A673 (cell line): ENCODE measurements around the gene KRT38. TPM values are rescaled to one million over a fixed set of nuclear protein-coding genes. Genes with fewer than 3 reads are reported as not detected.

Experiments
- BruUV-seq: library from RNA; stranded (reverse); fragments of 400-500 nt; replicated peaks from 2 replicates; lab custom pipeline; 2021; lab: Mats Ljungman, UMichigan
- CTCF ChIA-PET: fragments of 300-600 bp; sonication (Branson Sonifier 250); formaldehyde crosslinking; loops from one replicate; lab custom pipeline; 2022; ENCODE audit warnings: antibody characterized with exemption; lab: Charles Lee
- POLR2A ChIA-PET: fragments of 300-600 bp; sonication (Branson Sonifier 250); formaldehyde crosslinking; loops from one replicate; lab custom pipeline; 2022; ENCODE audit warnings: antibody characterized with exemption; ENCODE audit not compliant: low non-redundant PET; lab: Charles Lee
- DNase-seq: peaks from one replicate; pipeline ENCODE4 v3.0.0-alpha.2; 2015; ENCODE audit warnings: low spot score
- H3K27ac ChIP-seq: fragments of 200-600 bp; sonication (generic); 2 replicates; pipeline ENCODE4 v1.5.1; 2016; ENCODE audit warnings: mixed run types, low read depth, mild to moderate bottlenecking, mixed read lengths, antibody characterized with exemption, low read length; ENCODE audit not compliant: poor library complexity, severe bottlenecking
- H3K27me3 ChIP-seq: fragments of 200-600 bp; sonication (generic); replicated peaks from 2 replicates; pipeline ENCODE4 v1.6.1; 2017; ENCODE audit warnings: mixed run types, low read depth, mild to moderate bottlenecking, mixed read lengths, antibody characterized with exemption, low read length; ENCODE audit not compliant: insufficient read depth, poor library complexity
- H3K36me3 ChIP-seq: fragments of 200-600 bp; sonication (generic); 2 replicates; pipeline ENCODE4 v1.6.1; 2016; ENCODE audit warnings: mixed run types, mild to moderate bottlenecking, mixed read lengths, antibody characterized with exemption, low read length; ENCODE audit not compliant: insufficient read depth, poor library complexity, severe bottlenecking
- H3K4me1 ChIP-seq: fragments of 200-600 bp; sonication (generic); 2 replicates; pipeline ENCODE4 v1.6.1; 2017; ENCODE audit warnings: mixed run types, mild to moderate bottlenecking, mixed read lengths, antibody characterized with exemption, low read length; ENCODE audit not compliant: insufficient read depth, poor library complexity, severe bottlenecking
- H3K4me3 ChIP-seq: fragments of 200-600 bp; sonication (generic); 2 replicates; pipeline ENCODE4 v1.5.1; 2016; ENCODE audit warnings: low read depth, mixed run types, mild to moderate bottlenecking, mixed read lengths, low read length; ENCODE audit not compliant: poor library complexity, severe bottlenecking
- H3K9me3 ChIP-seq: fragments of 200-600 bp; sonication (generic); 2 replicates; pipeline ENCODE4 v1.6.1; 2016; ENCODE audit warnings: mixed run types, low read depth, mild to moderate bottlenecking, mixed read lengths, antibody characterized with exemption, low read length; ENCODE audit not compliant: poor library complexity, severe bottlenecking
- EZH2 ChIP-seq: fragments of 200-600 bp; sonication (generic); IDR thresholded peaks from 2 replicates; pipeline ENCODE4 v1.6.1; 2017; ENCODE audit warnings: borderline replicate concordance, low read depth, mild to moderate bottlenecking, mixed read lengths, antibody characterized with exemption, low read length; ENCODE audit not compliant: poor library complexity, severe bottlenecking
- intact Hi-C: fragments of 100-400 bp; cut with micrococcal nuclease; formaldehyde crosslinking; loops from one replicate; pipeline ENCODE4 v1.10.0; 2022; ENCODE audit not compliant: unreplicated experiment
- total RNA-seq: library from RNA; stranded (reverse); gene quantifications from 2 replicates; pipeline ENCODE4 v1.2.3, GENCODE V29; 2021
- TF ChIP-seq, protein P1 (sequence below): fragments of 300-800, 200-600 bp; sonication (generic); conservative IDR thresholded peaks from 2 replicates; pipeline ENCODE4 v1.5.1; 2017; ENCODE audit warnings: low read depth, mild to moderate bottlenecking, antibody characterized with exemption, low read length, moderate library complexity, mixed read lengths

KRT38 gene
- total RNA-seq, 1 experiment from 2014 or later: not detected

DNA sequence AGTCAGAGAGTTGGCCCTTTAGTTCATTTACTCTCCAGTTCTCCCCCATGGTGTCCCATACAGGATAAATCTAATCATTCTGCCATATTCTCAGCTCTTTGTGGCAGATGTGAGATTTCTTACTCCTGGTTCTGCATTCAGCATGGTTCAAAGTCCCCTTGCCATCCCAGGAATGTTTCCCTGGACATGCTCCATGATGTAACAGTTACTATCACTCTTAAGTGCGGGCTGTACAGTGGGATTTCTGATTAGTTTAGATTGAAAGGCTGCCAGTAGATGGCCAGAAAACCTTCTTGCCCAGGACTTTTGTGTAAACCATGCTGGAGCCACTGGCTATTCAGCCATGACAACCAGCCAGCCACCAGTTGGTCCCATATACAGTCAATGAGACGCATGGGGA, 26.8 kb downstream of the KRT38 start:
- H3K36me3 ChIP-seq: no peaks in the 10 kb centered on the region
- intact Hi-C loops: no loop called here
- H3K27ac ChIP-seq: no peak overlapping the region
- H3K4me1 ChIP-seq: no peaks in the 10 kb centered on the region
- POLR2A ChIA-PET: no interaction called here
- H3K4me3 ChIP-seq: no peak overlapping the region
- TF ChIP-seq EZH2: no peak
- TF ChIP-seq, protein P1, sequence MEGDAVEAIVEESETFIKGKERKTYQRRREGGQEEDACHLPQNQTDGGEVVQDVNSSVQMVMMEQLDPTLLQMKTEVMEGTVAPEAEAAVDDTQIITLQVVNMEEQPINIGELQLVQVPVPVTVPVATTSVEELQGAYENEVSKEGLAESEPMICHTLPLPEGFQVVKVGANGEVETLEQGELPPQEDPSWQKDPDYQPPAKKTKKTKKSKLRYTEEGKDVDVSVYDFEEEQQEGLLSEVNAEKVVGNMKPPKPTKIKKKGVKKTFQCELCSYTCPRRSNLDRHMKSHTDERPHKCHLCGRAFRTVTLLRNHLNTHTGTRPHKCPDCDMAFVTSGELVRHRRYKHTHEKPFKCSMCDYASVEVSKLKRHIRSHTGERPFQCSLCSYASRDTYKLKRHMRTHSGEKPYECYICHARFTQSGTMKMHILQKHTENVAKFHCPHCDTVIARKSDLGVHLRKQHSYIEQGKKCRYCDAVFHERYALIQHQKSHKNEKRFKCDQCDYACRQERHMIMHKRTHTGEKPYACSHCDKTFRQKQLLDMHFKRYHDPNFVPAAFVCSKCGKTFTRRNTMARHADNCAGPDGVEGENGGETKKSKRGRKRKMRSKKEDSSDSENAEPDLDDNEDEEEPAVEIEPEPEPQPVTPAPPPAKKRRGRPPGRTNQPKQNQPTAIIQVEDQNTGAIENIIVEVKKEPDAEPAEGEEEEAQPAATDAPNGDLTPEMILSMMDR: no peak
- no TSS peak for BruUV-seq
- no peak for DNase-seq
- no peaks in the 10 kb centered on the region for H3K27me3 ChIP-seq
- no peaks in the 10 kb centered on the region for H3K9me3 ChIP-seq
- CTCF ChIA-PET: no interaction called here

DNA sequence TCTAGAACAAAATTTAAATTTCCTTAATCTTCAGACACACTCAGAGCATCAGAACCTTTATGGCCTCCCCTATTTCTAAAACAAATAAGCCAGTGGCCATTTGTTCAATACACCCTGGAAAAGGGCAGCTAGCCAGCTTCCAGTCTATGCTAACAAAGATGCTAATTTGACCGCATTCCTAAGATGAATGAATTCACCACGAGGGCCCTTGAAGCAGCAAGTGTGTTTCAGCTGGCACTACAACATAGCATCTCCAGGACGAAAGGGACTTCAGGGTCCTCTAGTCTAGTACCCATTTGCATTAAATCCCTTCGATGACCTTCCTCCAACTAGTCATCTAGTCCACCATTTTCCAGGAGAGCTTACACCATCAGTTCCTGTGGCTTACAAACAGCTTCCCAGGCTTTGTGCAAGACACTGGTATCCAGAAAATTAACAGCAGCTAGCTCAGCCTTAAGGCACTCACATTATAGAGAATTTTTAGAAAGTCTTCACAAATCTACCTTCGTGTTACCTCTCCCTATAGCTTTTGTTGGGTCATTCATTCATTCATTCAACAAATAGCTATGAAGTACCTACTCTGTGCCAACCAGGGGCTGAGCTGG, 27.3 kb downstream of the KRT38 start:
- Histone ChIP-seq H3K27ac (no peak overlapping the region), H3K4me3 (no peak overlapping the region), H3K9me3 (no peaks in the 10 kb centered on the region), H3K36me3 (no peaks in the 10 kb centered on the region), H3K4me1 (no peaks in the 10 kb centered on the region), H3K27me3 (no peaks in the 10 kb centered on the region)
- intact Hi-C loops: no loop called here
- CTCF ChIA-PET: no interaction called here
- no TSS peak for BruUV-seq
- no peak for TF ChIP-seq EZH2
- TF ChIP-seq, protein P1: no peak
- peak; percentile 0 for DNase-seq
- POLR2A ChIA-PET: no interaction called here

DNA sequence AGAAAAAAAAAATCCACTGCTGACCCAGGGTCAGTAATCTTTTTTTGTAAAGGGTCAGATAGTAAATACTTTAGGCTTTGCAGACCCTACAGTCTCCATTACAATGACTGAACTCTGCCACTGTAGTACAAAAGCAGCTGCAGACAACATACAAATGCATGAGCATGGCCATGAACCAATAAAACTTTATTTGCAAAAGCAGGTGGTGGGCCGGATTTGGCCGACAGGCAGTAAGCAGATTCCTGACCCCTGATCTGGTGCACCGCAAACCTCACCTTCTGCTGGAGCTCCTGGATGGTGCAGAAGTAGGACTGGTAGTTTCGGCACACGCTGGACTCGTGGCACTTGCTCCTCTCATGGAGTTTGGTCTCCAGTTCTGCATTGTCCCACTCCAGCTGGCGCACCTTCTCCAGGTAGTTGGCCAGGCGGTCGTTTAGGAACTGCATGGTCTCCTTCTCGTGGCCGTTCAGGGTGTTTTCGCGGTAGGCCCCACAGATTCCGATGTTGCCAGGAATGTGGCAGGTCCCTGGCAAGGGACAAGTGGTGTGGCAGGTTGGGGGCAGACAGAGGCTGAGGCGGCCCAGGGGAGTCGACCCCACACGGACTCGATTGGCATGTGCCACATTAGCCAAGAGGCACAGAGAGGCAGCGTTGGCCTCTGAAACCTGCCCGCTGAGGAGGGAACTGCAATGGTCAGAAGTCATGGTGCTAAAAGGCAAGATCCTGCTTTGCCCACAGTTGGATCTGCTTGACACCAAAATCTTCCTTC, 29.5 kb downstream of the KRT38 start:
- Histone ChIP-seq H3K4me3 (no peak overlapping the region), H3K36me3 (no peaks in the 10 kb centered on the region), H3K27ac (no peak overlapping the region), H3K9me3 (no peaks in the 10 kb centered on the region), H3K27me3 (no peaks in the 10 kb centered on the region), H3K4me1 (no peaks in the 10 kb centered on the region)
- ChIA-PET CTCF (no interaction called here), POLR2A (no interaction called here)
- no peak for DNase-seq
- no TSS peak for BruUV-seq
- no peak for TF ChIP-seq EZH2
- TF ChIP-seq, protein P1: no peak
- intact Hi-C loops: no loop called here
